ENCODE results near the gene EMP1.

DNA sequence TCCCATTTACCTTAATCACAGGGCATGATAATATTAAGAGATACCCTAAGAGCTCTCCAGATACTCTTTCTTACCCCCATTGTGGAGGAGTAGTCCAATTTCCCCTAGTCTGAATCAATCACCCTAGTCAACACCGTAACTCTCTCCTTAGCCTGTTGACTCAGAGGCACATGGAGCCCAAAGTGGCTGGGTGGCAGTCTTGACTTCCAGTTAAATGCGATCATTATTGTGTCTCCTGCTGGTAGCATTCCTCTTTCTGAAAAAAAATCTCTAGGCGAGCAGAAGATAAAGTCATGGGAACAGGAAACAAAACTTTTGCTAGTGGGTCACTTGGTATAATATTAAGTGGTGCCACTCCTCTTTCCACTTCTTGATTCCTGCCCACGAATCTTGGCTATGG is 46.4 kb downstream of the EMP1 start:
- no peak for TF ChIP-seq POLR2A (IDR thresholded peaks at IDR 0.05; ENCODE audit: low read length)
- TF ChIP-seq GATA1 (IDR thresholded peaks at IDR 0.05; ENCODE audit: low read depth, low read length): no peak

Measured in erythroblast (primary cell).